DND-41 (cell line): ENCODE results near the gene ATP13A4.

Experiments
- ATAC-seq: fragments of 200-7000 bp; cut with Tn5 transposase; 3 replicates; pipeline ENCODE4 v1.9.1; 2021; ENCODE audit warnings: low read depth; ENCODE audit not compliant: insufficient read depth
- DNase-seq: peaks from one replicate; pipeline ENCODE4 v3.0.0-alpha.2; 2020
- H2AFZ ChIP-seq: 2 replicates; pipeline ENCODE4 v1.6.0; 2012; ENCODE audit warnings: low read depth, low read length
- H3K27ac ChIP-seq: 2 replicates; pipeline ENCODE4 v1.5.1; 2012; ENCODE audit warnings: low read length, inconsistent platforms
- H3K27me3 ChIP-seq: fragments of 200-600 bp; sonication (generic); 2 replicates; pipeline ENCODE4 v1.6.0; 2012; ENCODE audit warnings: low read length, mild to moderate bottlenecking, inconsistent platforms; ENCODE audit not compliant: insufficient read depth, poor library complexity
- H3K36me3 ChIP-seq: 2 replicates; pipeline ENCODE4 v1.5.1; 2012; ENCODE audit warnings: low read length, inconsistent platforms; ENCODE audit not compliant: insufficient read depth
- H3K4me1 ChIP-seq: 2 replicates; pipeline ENCODE4 v1.5.1; 2012; ENCODE audit warnings: mild to moderate bottlenecking, low read length; ENCODE audit not compliant: insufficient read depth
- H3K4me2 ChIP-seq: 2 replicates; pipeline ENCODE4 v1.6.0; 2012; ENCODE audit warnings: mild to moderate bottlenecking, moderate library complexity, low read length, inconsistent platforms; ENCODE audit not compliant: insufficient read depth
- H3K4me3 ChIP-seq, 2 experiments: fragments of 200-600 bp in 1 of 2; shearing (Covaris generic) in 1 of 2; 2 replicates each; pipeline ENCODE4 v1.5.1; 2012 to 2016; ENCODE audit warnings: inconsistent platforms in 2 of 2, low read length in 2 of 2, mild to moderate bottlenecking in 2 of 2, low read depth in 1 of 2, moderate library complexity in 1 of 2
- H3K79me2 ChIP-seq: 2 replicates; pipeline ENCODE4 v1.6.0; 2012; ENCODE audit warnings: low read length, inconsistent platforms; ENCODE audit not compliant: insufficient read depth
- H3K9ac ChIP-seq: 2 replicates; pipeline ENCODE4 v1.6.0; 2012; ENCODE audit warnings: low read depth, mild to moderate bottlenecking, inconsistent platforms, low read length, moderate library complexity
- H3K9me3 ChIP-seq: 2 replicates; pipeline ENCODE4 v1.5.1; 2012; ENCODE audit warnings: low read length, moderate library complexity, mild to moderate bottlenecking, inconsistent platforms; ENCODE audit not compliant: insufficient read depth, severe bottlenecking
- H4K20me1 ChIP-seq: 2 replicates; pipeline ENCODE4 v1.6.0; 2012; ENCODE audit warnings: low read length; ENCODE audit not compliant: insufficient read depth
- EZH2 ChIP-seq: IDR thresholded peaks from 3 replicates; pipeline ENCODE4 v1.6.1; 2012; ENCODE audit warnings: borderline replicate concordance, low read depth, mild to moderate bottlenecking, moderate library complexity, low read length, inconsistent platforms; ENCODE audit not compliant: severe bottlenecking
- TF ChIP-seq, protein P1 (sequence below): IDR thresholded peaks from 2 replicates; pipeline ENCODE4 v1.5.1; 2012; ENCODE audit warnings: borderline replicate concordance, low read length, moderate library complexity, mild to moderate bottlenecking; ENCODE audit not compliant: poor library complexity, severe bottlenecking; ENCODE audit errors: extremely low read depth

The ATP13A4 gene

DNA sequence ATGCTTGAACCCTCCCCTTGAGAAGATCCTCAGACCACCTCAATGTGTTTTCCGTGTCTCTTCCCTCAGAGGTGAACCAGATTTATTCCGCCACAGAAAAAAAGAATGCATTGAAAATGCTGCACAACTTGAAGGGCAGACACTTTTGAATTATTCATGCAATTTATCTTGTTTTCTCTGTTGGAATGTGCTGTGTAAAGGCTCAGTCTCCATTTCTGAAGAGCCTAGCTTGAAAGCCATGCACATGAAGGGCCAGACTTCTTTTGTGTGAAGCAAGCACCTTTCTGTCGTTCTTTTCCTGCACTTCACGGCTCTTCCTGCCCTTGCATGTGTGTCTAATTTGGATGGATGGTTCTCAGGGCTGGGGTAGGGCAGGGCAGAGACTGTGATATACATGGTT lies 97.2 kb downstream of the ATP13A4 start:
- ATAC-seq (no peak), DNase-seq (no peak)
- Histone ChIP-seq H4K20me1 (no peaks in the 10 kb centered on the region), H3K9ac (no peak overlapping the region), H3K79me2 (no peaks in the 10 kb centered on the region), H3K4me3 (no peak overlapping the region), H3K4me1 (no peaks in the 10 kb centered on the region), H3K36me3 (no peaks in the 10 kb centered on the region), H3K27me3 (no peaks in the 10 kb centered on the region), H3K27ac (no peak overlapping the region), H3K9me3 (no peaks in the 10 kb centered on the region), H3K4me2 (no peak overlapping the region), H2AFZ (no peak overlapping the region)
- no peak for TF ChIP-seq EZH2
- TF ChIP-seq, protein P1, sequence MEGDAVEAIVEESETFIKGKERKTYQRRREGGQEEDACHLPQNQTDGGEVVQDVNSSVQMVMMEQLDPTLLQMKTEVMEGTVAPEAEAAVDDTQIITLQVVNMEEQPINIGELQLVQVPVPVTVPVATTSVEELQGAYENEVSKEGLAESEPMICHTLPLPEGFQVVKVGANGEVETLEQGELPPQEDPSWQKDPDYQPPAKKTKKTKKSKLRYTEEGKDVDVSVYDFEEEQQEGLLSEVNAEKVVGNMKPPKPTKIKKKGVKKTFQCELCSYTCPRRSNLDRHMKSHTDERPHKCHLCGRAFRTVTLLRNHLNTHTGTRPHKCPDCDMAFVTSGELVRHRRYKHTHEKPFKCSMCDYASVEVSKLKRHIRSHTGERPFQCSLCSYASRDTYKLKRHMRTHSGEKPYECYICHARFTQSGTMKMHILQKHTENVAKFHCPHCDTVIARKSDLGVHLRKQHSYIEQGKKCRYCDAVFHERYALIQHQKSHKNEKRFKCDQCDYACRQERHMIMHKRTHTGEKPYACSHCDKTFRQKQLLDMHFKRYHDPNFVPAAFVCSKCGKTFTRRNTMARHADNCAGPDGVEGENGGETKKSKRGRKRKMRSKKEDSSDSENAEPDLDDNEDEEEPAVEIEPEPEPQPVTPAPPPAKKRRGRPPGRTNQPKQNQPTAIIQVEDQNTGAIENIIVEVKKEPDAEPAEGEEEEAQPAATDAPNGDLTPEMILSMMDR, result no peak

DNA sequence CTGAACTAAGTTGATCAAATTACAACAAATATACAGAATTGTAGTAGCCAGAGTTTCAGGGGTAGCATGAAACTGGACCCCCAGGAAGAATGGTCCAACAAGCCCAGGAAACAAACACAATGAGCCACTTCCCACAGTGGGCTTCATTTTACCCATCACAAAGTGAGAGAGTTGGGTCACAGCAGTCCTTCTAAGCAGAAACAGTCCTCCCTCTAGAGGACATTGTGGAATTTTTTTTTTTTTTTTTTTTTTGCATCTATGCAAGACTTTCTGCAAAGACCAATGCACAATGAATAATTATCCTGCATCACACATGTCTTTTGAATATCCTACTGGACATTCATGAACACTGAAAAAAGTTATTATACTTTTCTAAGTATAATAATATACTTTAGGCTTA lies 102.4 kb downstream of the ATP13A4 start:
- Histone ChIP-seq H3K36me3 (no peaks in the 10 kb centered on the region), H3K9me3 (no peaks in the 10 kb centered on the region), H3K4me1 (no peaks in the 10 kb centered on the region), H3K79me2 (no peaks in the 10 kb centered on the region), H4K20me1 (no peaks in the 10 kb centered on the region), H3K27me3 (no peaks in the 10 kb centered on the region), H3K9ac (no peak overlapping the region), H3K27ac (no peak overlapping the region), H3K4me3 (no peak overlapping the region), H3K4me2 (no peak overlapping the region), H2AFZ (no peak overlapping the region)
- DNase-seq (no peak), ATAC-seq (no peak)
- no peak for TF ChIP-seq EZH2
- TF ChIP-seq, protein P1, result no peak

DNA sequence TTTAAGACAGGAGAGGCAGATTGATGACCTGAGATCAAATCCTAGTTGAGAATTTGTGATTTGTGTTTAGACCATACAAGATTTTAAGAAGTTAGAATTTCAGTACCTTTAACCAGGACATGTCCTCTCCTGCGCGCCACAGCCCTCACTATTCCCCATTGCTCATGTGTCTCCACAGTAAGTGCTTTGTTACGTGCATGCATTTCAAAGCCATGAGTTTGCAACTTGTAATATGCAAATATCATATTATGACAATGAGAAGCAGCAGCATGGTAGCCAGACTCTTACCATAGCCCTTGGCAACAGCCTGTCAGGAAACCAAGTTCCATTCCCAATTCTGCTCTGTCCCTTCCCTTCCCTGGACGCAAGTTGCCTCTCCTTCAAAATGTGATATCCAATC lies 102.8 kb downstream of the ATP13A4 start:
- Histone ChIP-seq H4K20me1 (no peaks in the 10 kb centered on the region), H3K4me3 (no peak overlapping the region), H3K27me3 (no peaks in the 10 kb centered on the region), H3K9ac (no peak overlapping the region), H3K9me3 (no peaks in the 10 kb centered on the region), H3K79me2 (no peaks in the 10 kb centered on the region), H3K4me1 (no peaks in the 10 kb centered on the region), H2AFZ (no peak overlapping the region), H3K27ac (no peak overlapping the region), H3K36me3 (no peaks in the 10 kb centered on the region), H3K4me2 (no peak overlapping the region)
- TF ChIP-seq, protein P1, result no peak
- TF ChIP-seq EZH2, result no peak
- no peak for DNase-seq
- no peak for ATAC-seq

GRCh38 chr3:193446965-193447602 lies 107.6 kb downstream of the ATP13A4 start:
- ATAC-seq (no peak), DNase-seq (no peak)
- H3K4me3 ChIP-seq, result no peak overlapping the region
- H3K27me3 ChIP-seq, result no peaks in the 10 kb centered on the region
- H3K4me2 ChIP-seq, result no peak overlapping the region
- H3K79me2 ChIP-seq, result no peaks in the 10 kb centered on the region
- no peak overlapping the region for H2AFZ ChIP-seq
- no peak overlapping the region for H3K27ac ChIP-seq
- no peaks in the 10 kb centered on the region for H3K9me3 ChIP-seq
- H4K20me1 ChIP-seq, result no peaks in the 10 kb centered on the region
- no peaks in the 10 kb centered on the region for H3K36me3 ChIP-seq
- H3K4me1 ChIP-seq, result no peaks in the 10 kb centered on the region
- TF ChIP-seq EZH2, result no peak
- TF ChIP-seq, protein P1, result no peak
- no peak overlapping the region for H3K9ac ChIP-seq
